DMS 273 (cell line): ENCODE data around the gene CLIP2.
"Not testable (repeated sequence)": the region's sequence is repeated elsewhere in the genome, so short reads cannot be mapped to it uniquely, and the experiment has no call there.

Source experiments
- DNase-seq: peaks from one replicate; lab custom pipeline; 2025; ENCODE audit not compliant: unreplicated experiment; lab: John Stamatoyannopoulos, UW

CLIP2 gene

DNA sequence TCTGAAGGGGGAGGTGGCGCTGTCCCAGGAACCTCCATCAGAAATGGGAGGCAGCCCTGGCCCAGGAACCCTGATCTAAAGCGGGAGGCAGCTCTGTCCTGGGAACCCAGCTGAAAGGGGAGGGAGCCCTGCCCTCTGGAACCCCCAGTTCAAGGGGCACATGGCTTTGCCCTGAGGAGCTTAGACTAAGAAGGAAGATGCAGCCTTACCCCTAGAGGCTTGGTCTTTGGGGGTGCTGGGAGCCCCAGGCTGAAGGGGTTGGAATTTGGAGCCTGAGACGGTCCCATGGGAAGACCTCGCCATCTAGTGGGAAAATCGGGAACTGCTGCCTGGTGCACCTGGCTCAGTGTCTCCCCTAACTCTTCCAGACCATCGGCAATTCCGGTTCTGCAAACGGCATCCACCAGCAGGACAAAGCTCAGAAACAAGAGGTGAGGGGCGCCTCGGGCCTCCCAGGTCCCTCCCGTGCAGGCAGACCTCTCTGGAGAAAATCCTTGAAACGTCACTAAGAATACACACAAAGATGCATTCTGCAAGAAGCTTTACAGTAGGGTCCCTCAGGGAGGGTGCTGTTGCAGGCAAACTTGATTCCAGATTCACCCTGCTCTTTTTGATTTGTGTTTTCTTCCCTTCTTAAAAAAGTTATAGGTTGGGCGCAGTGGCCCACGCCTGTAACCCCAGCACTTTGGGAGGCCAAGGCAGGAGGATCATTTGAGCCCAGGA, 112.1 kb downstream of the CLIP2 start:
- DNase-seq = peak; percentile 91

DNA sequence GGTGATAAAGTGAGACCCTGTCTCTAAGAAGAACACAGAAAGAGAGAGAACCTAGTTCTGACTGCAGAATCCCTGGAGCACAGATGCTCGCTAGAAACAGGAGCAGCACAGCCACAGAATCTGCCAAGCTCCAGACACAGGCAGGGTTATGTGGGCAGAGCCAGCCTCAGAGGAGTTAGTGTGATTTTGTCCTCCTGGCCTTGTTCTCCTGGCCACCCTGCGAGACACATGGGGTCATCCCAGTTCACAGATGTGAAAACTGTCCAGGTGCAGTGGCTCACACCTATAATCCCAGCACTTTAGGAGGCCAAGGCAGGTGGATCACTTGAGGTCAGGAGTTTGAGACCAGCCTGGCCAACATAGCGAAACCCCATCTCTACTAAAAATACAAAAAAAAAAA, 113.5 kb downstream of the CLIP2 start:
- not testable (repeated sequence) for DNase-seq

DNA sequence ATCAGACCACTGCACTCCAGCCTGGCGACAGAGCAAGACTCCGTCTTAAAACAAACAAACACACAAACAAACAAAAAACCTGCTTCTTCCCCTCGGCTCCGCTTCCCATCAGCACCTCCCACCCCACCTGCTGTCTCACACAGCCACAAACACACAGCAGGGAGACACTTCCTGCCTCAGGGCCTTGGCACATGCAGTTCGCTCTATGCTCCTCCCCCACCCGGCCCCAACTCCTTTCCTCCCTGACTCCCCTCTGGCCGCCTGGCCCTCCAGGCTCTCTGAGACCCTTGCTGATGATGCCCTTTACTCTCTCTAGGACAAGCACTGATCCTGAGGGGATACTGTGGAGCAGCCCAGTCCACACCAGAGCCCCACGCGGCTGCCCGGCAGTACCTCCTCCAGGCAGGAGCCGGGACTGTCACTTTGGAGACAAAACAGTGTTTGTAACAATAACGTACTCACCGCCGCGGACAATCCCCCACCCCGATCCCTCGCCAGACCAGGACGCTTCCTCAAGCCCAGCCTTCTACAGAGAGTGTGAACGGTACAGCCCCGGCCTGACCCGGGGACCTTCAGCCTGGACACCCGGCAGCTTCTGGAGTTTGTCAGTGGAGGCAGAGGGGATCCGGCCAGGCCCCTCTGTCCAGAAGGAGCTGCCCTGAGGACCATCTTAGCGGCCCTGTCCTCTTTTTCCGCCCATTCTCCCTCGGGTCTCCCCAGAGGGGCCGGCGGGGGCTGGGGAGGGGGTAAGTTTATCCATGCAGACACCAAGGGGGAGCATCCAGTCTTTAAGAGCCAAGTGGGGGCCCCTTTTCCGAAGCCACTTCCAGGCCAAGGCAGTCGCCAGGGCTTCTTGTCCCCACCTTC, 114.5 kb downstream of the CLIP2 start:
- DNase-seq = no peak

DNA sequence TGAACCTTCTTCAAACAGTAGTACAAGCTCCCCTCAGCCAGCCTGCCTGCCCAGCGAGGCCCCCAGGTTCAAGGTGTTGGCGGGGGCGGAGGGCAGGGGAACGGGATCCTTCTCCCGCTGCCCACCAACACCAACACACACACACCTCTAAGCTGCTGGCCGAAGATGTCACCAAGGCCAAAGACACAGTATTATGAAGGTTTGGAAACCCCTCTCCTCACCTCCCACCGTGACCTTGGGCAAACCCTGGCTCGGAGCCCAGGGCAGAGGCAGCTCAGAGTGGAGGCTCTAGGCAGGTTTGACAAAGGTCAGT, 115.1 kb downstream of the CLIP2 start:
- DNase-seq = no peak

DNA sequence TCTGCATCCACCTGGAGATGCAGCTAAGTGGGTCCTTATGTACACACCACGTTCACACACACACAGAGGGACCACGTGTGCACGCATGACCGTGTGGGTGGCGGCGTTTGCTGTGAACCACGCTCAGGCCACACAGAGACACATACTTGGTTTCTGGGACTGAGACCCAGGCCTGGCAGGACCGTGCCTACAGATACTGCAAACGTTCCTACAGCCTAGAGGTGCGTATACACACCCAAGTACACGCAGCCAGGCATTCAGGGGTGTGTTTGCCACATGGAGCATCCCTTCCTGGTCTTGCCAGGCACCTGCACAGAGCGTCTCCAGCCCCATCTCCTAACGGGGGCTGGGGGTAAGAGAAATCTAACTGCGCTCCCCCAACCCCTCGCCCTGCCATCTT, 115.5 kb downstream of the CLIP2 start:
- no peak for DNase-seq

DNA sequence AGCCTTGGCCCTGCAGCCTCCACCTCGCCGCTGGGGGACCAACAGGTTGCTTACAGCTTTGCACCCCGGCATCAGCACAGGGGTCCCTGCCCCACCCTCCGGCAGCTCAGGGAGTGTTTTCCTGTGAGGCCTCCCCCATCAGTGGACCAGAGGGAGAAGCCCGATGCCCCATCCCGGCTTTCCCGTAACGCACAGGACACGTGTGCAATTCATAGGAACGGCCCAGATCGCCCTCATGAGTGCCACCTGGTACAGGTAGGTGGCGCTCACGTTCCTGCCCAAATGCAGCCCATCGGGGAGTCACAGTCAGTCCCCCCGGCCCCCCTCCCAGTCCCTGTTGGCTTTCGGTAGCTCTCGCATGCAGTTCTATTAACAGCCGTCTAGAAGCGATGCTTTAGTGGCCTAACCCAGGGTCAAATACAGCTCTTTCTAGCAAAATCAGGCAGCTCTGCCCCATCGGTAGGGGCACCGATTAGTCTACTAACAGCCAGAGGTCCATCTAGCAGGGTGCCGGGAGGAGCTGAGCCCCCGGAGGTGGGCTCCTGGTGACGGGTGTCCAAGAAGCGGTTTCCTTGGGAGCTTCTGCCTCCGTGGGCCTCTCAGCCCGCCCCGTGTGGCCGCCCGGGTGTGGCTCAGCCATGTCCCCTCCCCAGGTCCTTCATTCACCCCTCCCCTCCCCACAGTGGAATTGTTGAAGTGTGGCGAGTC, 116.1 kb downstream of the CLIP2 start:
- peak; percentile 82 for DNase-seq

DNA sequence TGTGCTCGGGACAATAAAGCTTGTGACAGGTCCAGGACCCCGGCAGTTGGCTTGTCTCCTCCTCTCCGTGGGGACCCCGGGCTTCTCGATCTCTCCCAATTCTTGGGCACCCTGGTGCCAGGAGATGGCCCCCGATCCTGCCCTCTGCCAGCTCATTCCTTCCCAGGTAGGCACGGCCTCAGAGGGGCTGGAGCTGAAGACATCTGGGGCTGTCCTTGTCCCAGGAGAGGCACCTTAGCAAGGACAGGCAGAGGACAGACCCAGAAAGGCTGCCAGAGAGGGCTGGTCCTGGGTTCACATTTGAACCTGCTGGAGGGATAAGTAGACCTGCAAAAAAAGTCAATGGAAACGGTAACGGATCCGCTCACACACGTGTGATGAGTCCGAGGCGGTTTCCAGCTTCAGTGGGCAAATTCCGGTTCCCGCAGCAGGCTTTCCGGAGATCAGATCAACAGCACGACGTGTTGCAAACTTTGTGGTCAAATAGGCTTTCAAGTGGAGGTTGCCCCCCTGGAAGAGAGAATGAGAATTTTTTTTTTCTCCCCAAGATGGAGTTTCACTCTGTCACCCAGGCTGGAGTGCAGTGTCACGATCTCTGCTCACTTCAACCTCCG, 116.8 kb downstream of the CLIP2 start:
- no peak for DNase-seq

DNA sequence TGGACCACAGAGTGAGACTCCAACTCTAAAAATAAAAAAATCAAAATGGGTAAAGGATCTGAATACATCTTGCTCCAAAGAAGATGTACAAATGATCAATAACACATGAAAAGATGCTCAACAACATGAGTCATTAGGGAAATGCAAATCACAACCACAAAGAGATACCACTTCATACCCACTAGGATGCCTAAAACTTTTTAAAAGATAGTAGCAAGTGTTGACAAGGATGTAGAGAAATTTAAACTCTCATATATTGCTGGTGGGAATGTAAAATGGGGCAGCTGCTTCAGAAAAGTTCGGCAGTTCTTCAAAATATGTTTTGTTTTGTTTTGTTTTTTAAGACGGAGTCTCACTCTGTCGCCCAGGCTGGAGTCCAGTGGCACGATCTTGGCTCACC, 118.8 kb downstream of the CLIP2 start:
- DNase-seq = no peak

DNA sequence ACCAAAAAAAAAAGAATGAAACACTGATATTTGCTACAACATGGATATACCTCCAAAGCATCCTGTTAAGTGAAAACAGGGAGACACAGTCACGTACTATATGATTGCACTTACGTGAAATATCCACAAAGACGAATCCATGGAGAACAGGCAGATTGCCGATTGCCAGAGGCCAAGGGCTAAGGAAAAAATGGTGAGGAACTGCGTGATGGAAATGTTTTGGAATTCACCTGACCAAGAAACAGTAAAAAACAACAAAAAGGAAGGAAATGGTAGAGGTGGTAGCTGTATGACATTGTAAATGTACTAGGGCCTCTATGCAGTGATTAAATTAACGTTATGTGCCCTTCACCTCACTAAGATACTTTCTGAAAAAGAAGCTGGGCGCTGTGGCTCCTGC, 120.4 kb downstream of the CLIP2 start:
- DNase-seq = no peak

DNA sequence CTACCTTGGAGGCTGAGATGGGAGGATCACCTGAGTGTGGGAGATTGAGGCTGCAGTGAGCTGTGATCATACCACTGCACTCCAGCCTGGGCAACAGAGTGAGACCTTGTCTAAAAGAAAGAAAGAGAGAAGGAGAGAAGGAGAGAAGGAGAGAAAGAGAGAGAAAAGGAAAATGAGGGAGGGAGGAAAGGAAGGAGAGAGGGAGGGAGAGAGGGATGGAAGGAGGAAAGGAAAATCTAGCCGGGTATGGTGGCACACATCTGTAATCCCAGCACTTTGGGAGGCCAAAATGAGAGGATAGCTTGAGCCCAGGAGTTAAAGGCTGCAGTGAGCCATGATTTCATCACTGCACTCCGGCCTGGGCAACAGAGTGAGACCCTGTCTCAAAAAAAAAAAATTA, 121.6 kb downstream of the CLIP2 start:
- no peak for DNase-seq

DNA sequence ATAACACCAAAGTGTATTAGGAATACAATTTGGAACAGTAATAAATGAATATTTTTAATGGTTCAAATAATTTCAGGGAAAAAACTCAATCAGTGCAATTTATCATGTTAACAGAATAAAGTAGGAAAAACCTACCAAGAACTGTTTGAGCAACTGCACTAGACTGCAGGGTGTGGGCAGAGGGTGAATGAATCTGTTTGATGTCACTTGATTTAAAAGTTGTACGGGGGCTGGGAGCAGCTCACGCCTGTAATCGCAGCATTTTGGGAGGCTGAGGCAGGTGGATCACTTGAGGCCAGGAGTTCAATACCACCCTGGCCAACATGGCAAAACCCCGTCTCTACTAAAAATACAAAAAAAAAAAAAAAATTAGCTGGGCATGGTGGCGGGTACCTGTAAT, 122.4 kb downstream of the CLIP2 start:
- not testable (repeated sequence) for DNase-seq

DNA sequence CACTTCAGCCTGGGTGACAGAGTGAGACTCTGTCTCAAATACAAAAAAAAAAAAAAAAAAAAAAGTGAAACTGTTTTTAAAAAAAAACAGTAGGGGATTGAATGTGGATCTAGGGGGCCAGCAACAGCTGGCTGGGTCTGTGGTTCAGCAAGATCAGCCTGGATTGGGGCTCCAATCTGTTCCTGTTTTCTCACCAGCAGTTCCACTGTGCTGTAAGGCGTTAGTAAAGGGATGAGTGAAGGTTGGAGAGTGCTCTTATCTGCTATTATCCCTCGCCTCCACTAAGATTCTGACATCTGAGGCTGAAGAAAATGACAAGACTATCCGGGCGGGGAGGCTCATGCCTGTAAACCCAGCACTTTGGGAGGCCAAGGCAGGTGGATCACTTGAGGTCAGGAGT, 122.8 kb downstream of the CLIP2 start:
- DNase-seq = peak; percentile 67

DNA sequence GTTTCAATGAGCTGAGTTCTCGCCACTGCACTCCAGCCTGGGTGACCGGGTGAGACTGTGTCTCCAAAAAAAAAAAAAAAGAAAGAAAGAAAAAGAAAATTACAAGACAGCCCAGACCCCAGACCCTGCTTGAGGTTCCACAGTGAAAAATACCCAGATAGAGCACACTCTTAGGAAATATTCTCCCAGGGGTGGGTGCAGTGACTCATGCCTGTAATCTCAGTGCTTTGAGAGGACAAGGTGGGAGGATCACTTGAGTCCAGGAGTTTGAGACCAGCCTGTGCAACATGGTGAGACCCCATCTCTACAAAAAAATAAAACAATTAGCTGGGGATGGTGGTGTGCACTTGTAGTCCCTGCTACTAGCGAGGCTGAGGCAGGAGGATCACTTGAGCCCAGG, 123.4 kb downstream of the CLIP2 start:
- DNase-seq = no peak

DNA sequence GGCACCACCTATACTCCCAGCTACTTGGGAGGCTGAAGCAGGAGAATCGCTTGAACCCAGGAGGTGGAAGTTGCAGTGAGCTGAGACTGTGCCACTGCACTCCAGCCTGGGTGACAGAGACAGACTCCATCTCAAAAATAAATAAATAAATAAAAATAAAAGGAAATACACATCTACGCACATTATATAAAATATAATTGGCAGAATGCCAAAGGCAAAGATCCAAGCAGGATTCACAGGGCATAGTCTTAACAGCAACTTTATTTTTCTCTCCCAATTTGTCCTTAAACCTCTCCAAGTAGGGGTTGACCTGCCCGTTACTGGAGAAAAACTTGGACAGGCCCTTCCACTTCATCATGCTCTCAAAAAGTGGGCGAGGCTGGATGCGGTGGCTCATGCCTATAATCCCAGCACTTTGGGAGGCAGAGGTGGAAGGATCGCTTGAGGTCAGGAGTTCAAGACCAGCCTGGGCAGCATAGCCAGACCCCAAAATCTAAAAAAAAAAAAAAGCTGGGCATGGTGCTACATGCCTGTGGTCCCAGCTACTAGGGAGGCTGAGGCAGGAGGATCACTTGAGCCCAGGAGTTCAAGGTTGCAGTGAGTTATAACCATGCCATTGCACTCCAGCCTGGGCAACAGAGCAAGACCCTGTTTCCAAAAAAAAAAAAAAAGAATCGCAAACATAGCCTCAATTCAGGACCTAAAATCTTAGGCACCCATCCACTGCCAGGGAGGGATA, 125.6 kb downstream of the CLIP2 start:
- not testable (repeated sequence) for DNase-seq

DNA sequence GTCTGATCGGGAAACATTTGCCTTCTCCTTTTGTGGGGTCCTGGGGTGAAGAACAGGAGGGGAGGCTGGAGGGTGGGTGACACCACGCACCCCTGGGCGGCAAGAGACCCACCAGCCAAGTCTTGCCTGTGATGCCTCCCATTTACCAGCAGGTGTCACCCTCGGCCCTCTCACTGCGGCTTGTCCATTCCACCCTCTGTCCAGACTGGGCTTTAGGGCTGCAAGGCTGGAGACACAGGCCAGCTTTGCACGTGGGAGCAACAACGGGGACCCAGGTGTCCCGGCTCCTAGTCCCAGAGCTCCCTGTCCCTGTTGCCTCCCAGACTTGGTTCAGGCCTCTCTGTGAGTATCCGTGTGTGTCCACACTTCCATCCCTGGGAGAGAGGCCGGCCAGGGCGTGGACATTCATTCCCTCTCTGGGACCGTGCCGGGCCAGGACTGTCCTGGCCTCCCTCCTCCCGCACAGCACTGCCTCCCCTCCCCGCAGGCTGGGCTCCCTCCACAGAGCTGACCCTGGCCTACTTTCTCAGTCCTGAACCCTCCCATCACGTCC, 128.3 kb downstream of the CLIP2 start:
- DNase-seq = peak; percentile 85

DNA sequence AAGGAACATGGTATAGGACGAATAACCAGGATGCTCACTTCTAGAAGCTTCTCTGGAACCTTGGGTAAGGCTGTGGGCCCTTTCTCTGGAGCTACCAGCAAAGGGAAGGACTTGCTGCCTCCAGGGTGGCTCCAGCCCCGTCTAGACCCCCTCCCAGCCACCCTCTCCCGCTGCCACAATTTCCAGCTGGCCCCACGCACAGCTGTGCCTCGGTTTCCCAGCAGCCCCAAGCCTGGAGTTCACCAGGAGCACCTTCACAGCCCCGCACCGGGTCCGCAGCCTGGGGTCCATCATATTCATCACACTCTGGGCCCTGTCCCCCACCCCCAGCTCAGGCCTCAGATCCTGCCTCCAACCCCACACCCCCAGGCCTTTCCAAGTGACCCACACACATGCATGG, 128.9 kb downstream of the CLIP2 start:
- DNase-seq = no peak

DNA sequence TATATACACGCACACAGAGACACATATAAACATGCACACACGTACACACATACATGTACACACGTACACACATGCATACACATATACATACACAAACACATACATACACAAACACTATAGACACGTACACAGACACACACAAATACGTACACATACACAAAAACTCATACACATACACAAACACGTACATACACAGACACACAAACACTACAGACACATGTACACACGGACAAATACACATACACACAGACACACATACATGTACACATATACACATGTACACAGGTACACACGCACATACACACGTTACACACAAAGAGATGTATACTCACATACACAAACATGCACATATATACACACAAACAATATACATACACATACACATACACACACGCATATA, 129.3 kb downstream of the CLIP2 start:
- no peak for DNase-seq

DNA sequence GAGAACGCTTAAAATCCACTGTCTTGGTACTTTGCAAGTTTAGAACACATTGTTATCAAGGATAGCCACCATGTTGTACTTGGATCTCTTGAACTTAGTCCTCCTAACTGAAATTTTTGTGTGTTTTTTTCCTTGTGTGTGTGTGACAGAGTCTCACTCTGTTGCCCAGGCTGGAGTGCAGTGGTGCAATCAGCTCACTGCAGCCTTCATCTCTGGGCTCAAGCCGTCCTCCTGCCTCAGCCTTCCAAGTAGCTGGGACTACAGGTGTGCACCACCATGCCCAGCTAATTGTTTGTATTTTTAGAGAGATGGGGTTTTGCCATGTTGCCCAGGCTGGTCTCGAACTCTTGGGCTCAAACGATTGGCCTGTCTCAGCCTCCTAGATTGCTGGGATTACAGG, 130.0 kb downstream of the CLIP2 start:
- not testable (repeated sequence) for DNase-seq

DNA sequence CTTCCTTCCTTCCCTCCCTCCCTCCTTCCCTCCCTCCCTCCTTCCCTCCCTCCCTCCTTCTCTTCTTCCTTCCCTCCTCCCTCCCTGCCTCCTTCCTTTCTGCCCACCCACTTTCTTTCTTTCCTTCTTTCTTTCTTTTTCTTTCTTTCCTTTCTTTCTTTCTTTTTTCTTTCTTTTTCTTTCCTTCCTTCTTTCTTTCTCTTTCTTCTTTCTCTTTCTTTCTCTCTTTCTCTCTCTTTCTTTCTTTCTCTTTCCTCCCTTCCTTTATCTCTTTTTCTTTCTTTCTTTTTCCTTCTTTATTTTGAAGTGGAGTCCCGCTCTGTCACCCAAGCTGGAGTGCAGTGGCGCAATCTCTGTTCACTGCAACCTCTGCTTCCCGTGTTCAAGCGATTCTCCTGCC, 130.8 kb downstream of the CLIP2 start:
- DNase-seq = no peak

DNA sequence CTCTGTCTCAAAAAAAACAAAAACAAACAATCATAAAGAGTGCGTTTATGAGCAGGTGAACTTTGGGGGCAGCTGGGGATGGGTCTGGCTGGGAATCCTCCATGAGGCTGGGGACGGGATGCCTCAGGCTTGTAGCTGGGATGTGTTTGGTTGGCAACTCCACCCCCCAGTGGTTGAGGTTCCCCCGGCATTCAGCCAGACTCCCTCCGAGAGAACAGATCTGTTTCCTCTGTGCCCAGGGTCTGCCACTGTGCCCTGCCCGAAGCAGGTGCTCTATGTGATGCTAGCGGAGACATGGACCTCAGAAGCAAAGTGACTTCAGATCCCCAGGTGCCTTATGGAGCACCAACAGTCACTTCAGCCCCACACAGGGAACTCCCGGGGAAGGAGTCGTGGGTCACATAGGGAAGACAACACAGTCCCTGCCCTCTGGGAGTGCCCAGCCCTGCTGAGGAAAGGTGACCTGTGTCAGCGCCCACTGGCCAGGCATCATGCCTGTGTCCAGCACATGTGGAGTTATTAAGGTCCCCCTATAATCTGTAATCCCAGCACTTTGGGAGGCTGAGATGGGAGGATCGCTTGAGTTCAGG, 135.2 kb downstream of the CLIP2 start:
- DNase-seq = no peak
